CD4-positive, alpha-beta T cell treated with Interleukin-2 at 100 ng/mL for 4 hours (primary cell): ENCODE results near the gene SIM2.

Experiments
- DNase-seq: peaks from one replicate; pipeline ENCODE4 v3.0.0-alpha.2; 2020; ENCODE audit warnings: low spot score

The SIM2 gene

DNA sequence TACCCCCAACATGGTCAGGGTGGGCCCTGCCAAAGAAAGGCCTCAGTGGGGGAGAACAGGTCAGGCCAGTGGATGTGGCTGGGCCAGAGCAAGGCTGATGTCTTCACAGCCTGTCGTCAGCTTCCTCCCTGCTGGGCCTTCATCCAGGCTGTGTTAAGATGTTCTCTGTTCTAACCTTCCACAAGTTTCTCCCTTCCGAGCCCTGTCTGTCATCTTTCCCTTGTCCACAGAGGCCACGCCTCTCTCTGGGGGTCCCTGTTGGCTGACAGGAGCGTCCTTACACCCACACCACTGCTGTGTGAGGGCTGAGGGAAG is 36.2 kb downstream of the SIM2 start:
- DNase-seq = no peak

DNA sequence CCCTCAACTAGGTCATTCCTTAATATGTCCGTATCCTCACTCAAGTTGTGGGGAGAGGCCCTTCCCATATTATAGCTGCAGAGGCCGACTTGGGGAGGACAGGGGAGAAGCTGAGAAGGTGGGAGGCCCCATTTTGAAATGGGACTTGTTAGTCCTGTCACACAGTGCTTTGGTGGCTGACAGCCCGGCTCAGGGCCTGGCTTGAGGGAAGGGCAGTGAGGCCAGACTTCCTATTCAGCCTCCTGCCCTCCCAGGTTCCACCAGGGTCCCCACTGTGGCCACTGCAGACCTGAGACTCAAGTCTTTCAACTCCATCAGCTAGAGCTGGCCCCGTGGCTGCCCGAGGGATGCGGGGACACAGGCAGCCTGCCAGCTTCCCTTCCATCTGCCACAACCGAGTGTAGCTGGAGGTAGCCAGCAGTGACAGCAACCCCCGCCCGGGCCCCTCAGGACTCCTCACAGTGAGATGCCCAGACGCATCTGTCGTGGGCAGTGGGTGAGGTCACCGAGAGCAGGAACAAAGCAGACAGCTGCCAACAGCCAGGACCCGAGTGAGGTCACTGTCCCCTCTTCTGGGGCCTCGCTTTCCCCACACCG is 36.9 kb downstream of the SIM2 start:
- DNase-seq = no peak

DNA sequence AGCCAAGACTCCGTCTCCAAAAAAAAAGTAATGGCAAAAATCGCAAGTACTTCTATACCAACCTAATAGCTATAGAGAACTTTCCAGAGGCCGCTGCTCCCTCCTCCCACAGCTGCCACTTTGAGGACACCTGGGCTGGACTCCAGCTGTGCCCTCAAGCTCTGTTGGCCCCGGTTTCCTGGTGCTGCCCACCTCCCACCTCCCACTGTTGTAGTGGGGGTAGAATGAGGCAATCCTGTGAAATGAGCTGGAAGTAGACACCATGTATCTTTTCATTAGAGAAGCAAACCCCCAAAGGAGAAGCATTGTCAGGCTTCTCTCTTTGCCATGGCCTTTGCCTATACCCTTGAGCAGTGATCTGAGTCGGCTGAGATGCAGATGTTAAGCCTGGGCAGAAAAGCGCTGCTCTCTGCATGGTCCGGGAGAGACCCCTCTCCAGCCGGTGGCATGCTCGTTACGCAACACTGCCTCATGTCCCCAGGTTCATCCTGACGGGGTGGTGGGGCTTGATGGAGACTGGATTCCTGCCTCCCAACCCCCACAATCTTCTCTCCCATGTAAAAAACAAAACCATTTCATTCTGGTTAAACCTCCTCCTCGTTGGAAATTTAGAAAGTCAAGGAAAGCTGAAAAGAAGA is 39.7 kb downstream of the SIM2 start:
- DNase-seq = no peak

- no peak for DNase-seq
Observed at GRCh38 chr21:36741506-36741905, 42.6 kb downstream of the SIM2 start.

DNA sequence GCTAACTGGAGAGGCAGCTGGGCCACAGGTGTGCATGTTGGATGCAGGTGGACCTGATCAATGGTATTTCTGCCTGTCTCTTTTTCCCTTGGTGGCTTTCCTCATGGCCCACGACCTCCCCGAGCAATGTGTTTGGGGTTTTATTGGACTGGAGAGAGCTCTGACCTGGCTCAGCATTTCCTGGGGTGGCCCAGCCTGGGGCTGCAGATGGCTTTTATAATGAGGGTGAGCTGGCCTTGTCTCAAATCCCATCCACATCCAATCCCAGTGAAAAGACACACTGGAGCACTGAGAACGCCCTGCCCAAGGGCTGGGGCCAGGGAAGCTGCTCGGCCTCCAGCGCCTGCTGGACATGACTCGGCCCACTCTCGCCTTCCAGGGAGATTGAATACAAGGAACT is 44.1 kb downstream of the SIM2 start:
- no peak for DNase-seq

DNA sequence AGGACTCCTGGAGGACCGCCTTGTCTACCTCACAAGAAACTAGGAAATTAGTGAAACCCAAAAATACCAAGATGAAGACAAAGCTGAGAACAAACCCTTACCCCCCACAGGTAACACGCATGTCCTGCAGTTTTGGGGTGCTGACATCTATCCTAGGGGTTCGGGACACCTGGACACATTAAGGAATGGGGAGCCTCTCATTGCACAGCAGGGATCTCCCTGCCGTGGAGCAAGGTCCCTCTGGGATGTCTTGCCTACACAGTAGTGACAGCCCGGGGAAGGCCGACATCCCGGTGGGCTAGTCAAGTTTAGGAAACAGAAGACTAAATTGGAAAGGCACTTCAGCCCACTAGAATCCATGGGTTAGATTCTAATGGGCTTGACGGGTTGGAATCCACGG is 44.5 kb downstream of the SIM2 start:
- DNase-seq = no peak

DNA sequence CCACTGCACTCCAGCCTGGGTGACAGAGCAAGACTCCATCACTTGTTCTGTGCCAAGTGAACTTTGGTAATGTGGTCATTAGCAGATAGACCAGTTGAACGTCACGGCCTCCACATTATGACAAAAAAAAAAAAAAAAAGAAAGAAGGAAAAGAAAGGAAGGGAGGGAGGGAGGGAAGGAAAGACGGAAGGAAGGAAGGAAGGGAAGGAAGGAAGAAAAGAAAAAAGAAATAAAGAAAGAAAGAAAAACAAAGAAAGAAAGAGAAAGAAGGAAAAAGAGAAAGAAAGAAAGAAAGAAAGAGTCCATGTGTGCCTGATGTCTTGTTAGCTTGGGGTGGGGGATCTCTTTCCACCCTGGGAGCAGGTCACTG is 45.3 kb downstream of the SIM2 start:
- DNase-seq = no peak

DNA sequence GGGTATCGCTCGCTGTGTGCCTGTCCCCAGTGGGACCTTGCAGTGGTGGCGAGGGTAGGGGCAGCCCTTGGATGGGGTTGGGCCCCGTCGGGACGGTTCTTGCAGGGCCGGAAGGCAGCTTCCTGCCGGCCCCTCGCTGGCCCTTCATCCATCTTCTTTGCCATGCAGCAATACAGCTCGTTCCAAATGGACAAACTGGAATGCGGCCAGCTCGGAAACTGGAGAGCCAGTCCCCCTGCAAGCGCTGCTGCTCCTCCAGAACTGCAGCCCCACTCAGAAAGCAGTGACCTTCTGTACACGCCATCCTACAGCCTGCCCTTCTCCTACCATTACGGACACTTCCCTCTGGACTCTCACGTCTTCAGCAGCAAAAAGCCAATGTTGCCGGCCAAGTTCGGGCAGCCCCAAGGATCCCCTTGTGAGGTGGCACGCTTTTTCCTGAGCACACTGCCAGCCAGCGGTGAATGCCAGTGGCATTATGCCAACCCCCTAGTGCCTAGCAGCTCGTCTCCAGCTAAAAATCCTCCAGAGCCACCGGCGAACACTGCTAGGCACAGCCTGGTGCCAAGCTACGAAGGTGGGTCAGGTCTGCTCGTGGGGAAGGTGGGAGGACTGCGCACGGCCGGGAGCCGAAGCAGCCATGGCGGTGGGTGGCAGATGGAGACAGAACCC is 45.8 kb downstream of the SIM2 start:
- no peak for DNase-seq

DNA sequence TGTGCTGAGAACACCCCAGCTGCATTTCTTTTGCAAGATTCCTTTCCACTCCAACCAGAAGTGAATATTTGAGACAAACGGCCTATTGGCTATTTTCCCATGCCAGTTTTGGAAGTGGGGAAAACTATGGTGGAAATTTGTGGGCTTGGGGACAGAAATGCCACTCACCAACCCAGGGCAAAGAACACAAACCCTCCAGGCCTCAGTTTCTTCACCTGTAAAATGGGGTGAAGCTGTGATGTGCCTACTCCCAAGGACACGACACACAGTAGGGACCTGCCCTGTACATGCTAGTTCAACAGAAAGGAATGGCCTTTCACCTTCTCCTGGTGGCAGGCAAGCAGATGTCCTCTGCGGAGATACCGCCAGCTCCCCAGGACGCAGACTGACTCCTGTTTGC is 46.5 kb downstream of the SIM2 start:
- no peak for DNase-seq

GRCh38 chr21:36747041-36747814 is 48.3 kb downstream of the SIM2 start:
- no peak for DNase-seq

GRCh38 chr21:36747815-36748383 is 49.0 kb downstream of the SIM2 start:
- DNase-seq = no peak

DNA sequence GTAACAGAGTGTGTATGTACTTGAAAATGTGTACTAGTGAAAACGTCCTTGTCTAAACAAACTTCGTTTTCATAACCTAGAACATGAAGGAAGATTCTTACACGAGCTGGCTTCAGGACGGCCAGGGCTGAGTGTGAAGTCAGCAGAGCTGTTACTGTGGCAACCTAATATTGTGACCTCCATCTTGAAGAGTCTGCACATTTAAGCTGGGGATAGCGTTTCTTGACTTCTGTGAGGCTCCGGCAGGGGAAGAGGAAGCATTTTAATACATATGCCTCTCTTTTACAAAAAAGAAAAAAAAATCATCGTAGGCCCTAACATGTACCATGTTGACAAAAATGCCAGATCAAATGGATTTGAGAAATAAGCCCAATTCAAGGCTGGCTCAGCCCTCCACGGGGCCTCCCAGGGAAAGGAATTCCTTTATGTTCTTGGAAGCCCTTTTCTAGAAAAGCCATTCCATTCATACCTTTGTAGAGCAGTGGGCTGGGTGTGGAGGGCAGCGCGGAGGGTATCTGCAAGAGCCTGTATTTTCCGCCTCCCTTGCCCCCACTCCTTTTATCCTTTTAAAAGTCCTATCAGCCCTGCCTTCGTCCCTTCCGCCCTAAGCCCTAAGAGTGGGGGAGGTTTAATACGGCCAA is 51.1 kb downstream of the SIM2 start:
- DNase-seq = no peak

GRCh38 chr21:36750576-36750959 is 51.7 kb downstream of the SIM2 start:
- no peak for DNase-seq

DNA sequence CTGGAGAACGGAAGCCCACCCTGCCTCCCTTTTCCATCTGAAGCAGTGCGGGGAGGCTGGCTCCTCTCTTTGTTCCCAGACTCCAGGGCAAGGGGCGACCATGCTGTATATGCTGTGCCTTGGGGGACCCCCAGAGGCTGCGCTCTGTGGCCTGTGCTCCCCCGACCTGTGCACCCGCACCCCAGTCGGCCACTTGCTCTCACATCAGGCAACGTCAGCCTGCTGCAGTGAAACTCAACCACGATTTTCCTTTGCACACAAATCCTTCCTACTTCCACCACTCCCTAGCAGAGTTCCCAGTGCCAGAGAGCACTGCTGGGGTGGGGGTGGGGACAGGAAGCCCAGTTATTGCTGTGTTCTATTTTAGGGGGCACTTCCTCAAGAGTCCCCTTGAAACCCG is 52.5 kb downstream of the SIM2 start:
- no peak for DNase-seq

DNA sequence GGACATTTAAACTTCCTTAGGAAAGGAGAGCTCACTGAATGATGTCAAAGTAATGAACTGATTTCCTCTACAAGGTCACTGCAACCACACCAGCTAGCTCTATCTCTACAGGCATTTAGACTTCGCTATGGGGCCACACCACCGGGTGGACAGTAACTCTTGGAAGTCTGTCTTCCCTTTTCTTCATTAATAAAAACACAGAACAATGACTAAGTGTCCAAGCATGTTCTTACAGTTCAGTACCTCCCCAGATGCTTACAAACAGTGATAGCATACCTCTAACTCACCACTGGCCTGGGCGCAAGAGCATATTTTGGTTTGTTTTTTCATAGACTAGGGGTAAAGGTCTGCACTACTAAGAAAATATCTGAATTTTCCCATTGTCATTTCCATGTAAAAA is 54.6 kb downstream of the SIM2 start:
- no peak for DNase-seq

DNA sequence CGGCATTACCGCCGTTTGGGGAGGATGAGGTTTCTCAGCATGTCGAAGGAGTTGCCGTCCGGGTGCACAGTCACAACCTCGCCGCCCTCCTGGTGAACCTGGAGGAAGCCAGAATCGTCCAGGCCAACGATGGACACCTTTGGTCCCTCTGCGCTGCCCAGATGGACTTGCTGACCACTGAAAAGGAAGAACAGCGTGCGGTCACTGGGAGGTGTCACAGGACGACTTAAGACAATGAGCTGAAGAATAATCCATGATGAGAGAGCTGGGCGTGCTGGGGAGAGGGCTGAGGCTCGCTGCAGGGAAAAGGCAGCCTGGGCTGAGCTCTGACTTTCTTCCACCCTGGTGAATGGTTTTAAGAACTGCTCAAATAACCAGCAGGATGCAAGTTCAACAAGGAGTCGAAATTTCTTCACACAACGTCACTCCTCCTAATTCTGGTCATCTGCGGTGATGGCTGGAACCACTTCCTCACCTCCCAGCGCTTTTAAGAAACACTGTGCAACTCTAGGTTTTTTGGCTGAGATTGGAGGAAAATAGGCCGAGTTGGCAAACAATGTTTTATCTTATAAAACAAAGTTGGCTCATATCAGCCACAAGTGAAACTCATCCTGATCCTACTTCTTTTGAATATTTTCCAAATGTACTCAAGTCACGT is 55.5 kb downstream of the SIM2 start:
- no peak for DNase-seq

- no peak for DNase-seq
Observed at GRCh38 chr21:36756527-36756926, 57.6 kb downstream of the SIM2 start.

- DNase-seq = no peak
Observed at GRCh38 chr21:36757196-36757595, 58.3 kb downstream of the SIM2 start.

DNA sequence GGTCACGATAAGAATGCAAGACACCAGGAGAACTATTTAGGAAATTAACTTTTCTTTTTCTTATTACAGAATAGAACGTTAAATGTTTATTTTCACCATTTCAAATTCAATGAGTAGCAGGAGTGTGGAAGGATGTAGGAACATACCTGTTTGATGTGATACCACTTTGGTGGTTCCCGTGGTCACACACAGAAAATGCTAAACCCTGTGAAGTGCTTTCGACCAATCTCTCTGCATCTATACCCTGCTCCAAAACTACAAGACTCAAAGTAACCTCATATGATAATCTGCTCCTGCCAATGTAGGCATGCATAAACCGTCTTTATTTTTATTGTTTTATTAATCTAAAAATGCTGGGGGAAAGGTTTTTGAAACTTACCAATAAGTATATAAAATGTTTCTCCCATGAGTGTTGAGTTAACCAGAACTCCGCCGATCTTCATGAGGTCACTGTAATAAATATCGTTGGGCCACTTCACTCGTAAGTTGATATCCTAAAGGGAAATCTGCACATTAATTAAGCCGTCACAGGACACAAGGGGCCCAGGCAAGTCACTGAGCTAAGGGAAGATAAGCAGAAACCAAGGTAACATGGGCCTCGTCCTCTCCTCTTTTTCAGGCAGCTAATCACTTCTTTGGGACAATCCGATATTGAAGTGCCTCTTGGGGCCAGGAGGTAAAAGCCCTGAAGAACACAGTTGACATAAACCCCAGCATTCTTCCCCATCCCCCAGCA is 60.6 kb downstream of the SIM2 start:
- no peak for DNase-seq

DNA sequence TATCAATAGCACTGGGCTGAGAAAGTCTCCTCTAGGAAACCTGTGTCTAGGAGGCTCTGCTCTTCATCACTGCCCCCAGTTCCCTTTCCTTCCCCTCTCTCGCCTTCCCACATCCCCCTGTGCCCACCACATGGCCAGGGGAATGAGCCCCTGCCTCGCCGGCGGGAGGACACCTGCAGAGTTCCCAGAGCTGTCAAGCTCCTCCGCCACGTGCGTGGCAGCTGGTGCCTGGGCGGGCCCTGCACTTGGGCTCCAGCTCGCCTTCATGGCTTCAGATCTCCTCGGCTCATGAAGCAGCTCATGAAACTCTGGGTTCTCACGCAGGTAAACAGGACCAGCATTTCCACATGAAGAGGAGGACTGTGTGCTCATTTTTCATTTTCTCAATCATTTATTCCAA is 62.8 kb downstream of the SIM2 start:
- no peak for DNase-seq

DNA sequence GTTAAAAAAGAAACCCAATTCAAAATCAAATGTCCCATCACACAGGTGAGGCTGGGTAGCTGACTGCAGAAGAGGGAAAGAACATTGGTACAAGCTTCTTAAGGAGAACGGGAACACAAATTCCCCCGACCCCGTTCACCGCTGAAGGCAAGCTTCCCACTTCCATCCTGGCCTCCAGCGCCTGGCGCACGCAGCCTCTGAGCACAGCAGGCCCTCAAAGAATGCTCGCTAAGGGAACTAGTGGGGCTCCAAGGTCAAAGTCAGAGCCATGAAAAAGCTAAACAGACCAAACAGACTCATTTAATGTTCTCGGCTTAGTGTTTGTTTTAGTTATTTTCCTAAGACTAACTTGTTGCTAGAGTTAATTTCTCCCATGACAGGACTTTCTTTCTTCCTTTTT is 63.7 kb downstream of the SIM2 start:
- no peak for DNase-seq
